Loucy (cell line): ENCODE measurements around the gene BTAF1.
"Not testable (repeated sequence)": the region's sequence is repeated elsewhere in the genome, so short reads cannot be mapped to it uniquely, and the experiment has no call there.

Experiments
- H2AFZ ChIP-seq: fragments of 200-600 bp; sonication (generic); 2 replicates; pipeline ENCODE4 v1.6.0; 2016; ENCODE audit warnings: antibody characterized with exemption, mild to moderate bottlenecking, low read length, moderate library complexity
- H3F3A ChIP-seq: fragments of 200-600 bp; 2 replicates; pipeline ENCODE4 v1.6.0; 2016; ENCODE audit warnings: antibody characterized with exemption, low read depth, mild to moderate bottlenecking
- H3K27me3 ChIP-seq: fragments of 200-600 bp; sonication (generic); 2 replicates; pipeline ENCODE4 v1.6.1; 2014; ENCODE audit warnings: low read length, mild to moderate bottlenecking; ENCODE audit not compliant: insufficient read depth, poor library complexity, severe bottlenecking
- H3K36me3 ChIP-seq: fragments of 200-600 bp; sonication (generic); 2 replicates; pipeline ENCODE4 v1.6.1; 2016; ENCODE audit warnings: low read length; ENCODE audit not compliant: insufficient read depth
- H3K4me1 ChIP-seq: fragments of 200-600 bp; sonication (generic); 2 replicates; pipeline ENCODE4 v1.5.1; 2014; ENCODE audit warnings: low read length, mild to moderate bottlenecking; ENCODE audit not compliant: insufficient read depth, poor library complexity, severe bottlenecking
- H3K4me2 ChIP-seq: fragments of 200-600 bp; sonication (generic); 2 replicates; pipeline ENCODE4 v1.6.0; 2014; ENCODE audit warnings: antibody characterized with exemption, low read length, low read depth, mild to moderate bottlenecking; ENCODE audit not compliant: poor library complexity, severe bottlenecking
- H3K4me3 ChIP-seq: fragments of 200-600 bp; sonication (generic); 2 replicates; pipeline ENCODE4 v1.5.1; 2014; ENCODE audit warnings: low read length, mild to moderate bottlenecking, mixed read lengths; ENCODE audit not compliant: poor library complexity, severe bottlenecking
- H3K79me2 ChIP-seq: fragments of 200-600 bp; sonication (generic); 2 replicates; pipeline ENCODE4 v1.6.1; 2014; ENCODE audit warnings: low read length; ENCODE audit not compliant: insufficient read depth
- H3K9ac ChIP-seq: fragments of 200-600 bp; sonication (generic); 2 replicates; pipeline ENCODE4 v1.6.0; 2014; ENCODE audit warnings: mild to moderate bottlenecking, low read depth, low read length, moderate library complexity; ENCODE audit not compliant: poor library complexity, severe bottlenecking
- H3K9me2 ChIP-seq: fragments of 200-600 bp; sonication (generic); replicated peaks from 2 replicates; pipeline ENCODE4 v1.6.1; 2016; ENCODE audit warnings: low read depth, low read length, mixed read lengths
- H3K9me3 ChIP-seq: fragments of 200-600 bp; sonication (generic); 2 replicates; pipeline ENCODE4 v1.6.1; 2014; ENCODE audit warnings: mild to moderate bottlenecking, antibody characterized with exemption, low read length, low read depth; ENCODE audit not compliant: insufficient read depth
- H4K20me1 ChIP-seq: fragments of 200-600 bp; sonication (generic); 2 replicates; pipeline ENCODE4 v1.6.0; 2014; ENCODE audit warnings: antibody characterized with exemption, low read length, mild to moderate bottlenecking; ENCODE audit not compliant: insufficient read depth, poor library complexity, severe bottlenecking
- CTCF ChIP-seq: fragments of 200-600 bp; sonication (generic); conservative IDR thresholded peaks from 2 replicates; pipeline ENCODE4 v1.5.1; 2014; ENCODE audit warnings: mild to moderate bottlenecking, antibody characterized with exemption, low read length
- EZH2phosphoT487 ChIP-seq: fragments of 200-600 bp; IDR thresholded peaks from 2 replicates; pipeline ENCODE4 v1.6.1; 2018; ENCODE audit warnings: antibody characterized with exemption, mild to moderate bottlenecking, moderate library complexity, borderline replicate concordance

The BTAF1 gene

GRCh38 chr10:91887272-91888076 lies 36.1 kb upstream of the BTAF1 start:
- H3K4me1 ChIP-seq, result peaks cover 4% of the 10 kb centered on the region
- H4K20me1 ChIP-seq, result no peaks in the 10 kb centered on the region
- H3K36me3 ChIP-seq, result no peaks in the 10 kb centered on the region
- peak overlapping the region; percentile 22 for H3K9ac ChIP-seq
- H3K27me3 ChIP-seq, result no peaks in the 10 kb centered on the region
- no peak for TF ChIP-seq CTCF
- no peak for TF ChIP-seq EZH2phosphoT487
- H3K9me3 ChIP-seq, result no peaks in the 10 kb centered on the region
- H3K4me3 ChIP-seq, result peak overlapping the region; percentile 66
- H3K4me2 ChIP-seq, result peak overlapping the region; percentile 65
- no peaks in the 10 kb centered on the region for H3K9me2 ChIP-seq
- no peaks in the 10 kb centered on the region for H3F3A ChIP-seq
- peak overlapping the region; percentile 52 for H2AFZ ChIP-seq
- H3K79me2 ChIP-seq, result no peaks in the 10 kb centered on the region

- Histone ChIP-seq H3K4me1 (peaks cover 4% of the 10 kb centered on the region), H4K20me1 (no peaks in the 10 kb centered on the region), H3K4me2 (no peak overlapping the region), H2AFZ (0 out of 2 replicates have a peak overlapping the region, but pooled peaks have one; percentile 46), H3K4me3 (no peak overlapping the region), H3K79me2 (no peaks in the 10 kb centered on the region), H3K9me2 (no peaks in the 10 kb centered on the region), H3K9me3 (no peaks in the 10 kb centered on the region), H3K27me3 (no peaks in the 10 kb centered on the region), H3K9ac (no peak overlapping the region), H3F3A (no peaks in the 10 kb centered on the region), H3K36me3 (no peaks in the 10 kb centered on the region)
- TF ChIP-seq CTCF (no peak), EZH2phosphoT487 (no peak)
These were observed 32.2 kb upstream of the BTAF1 start for GRCh38 chr10:91891125-91892001.

- Histone ChIP-seq H3K4me1 (no peaks in the 10 kb centered on the region), H2AFZ (no peak overlapping the region), H3K36me3 (no peaks in the 10 kb centered on the region), H3K27me3 (no peaks in the 10 kb centered on the region), H3K9me2 (no peaks in the 10 kb centered on the region), H3K9me3 (no peaks in the 10 kb centered on the region), H3F3A (no peaks in the 10 kb centered on the region), H3K4me3 (no peak overlapping the region), H3K79me2 (no peaks in the 10 kb centered on the region), H4K20me1 (no peaks in the 10 kb centered on the region), H3K4me2 (no peak overlapping the region), H3K9ac (no peak overlapping the region)
- TF ChIP-seq CTCF (no peak), EZH2phosphoT487 (no peak)
These were observed 30.5 kb upstream of the BTAF1 start for GRCh38 chr10:91893051-91893450.

- not testable (repeated sequence) for H3K9me2 ChIP-seq, H3K4me1 ChIP-seq, H3K9ac ChIP-seq, H3K9me3 ChIP-seq, H3K36me3 ChIP-seq, H3F3A ChIP-seq, H3K4me2 ChIP-seq, H3K27me3 ChIP-seq, H2AFZ ChIP-seq, H4K20me1 ChIP-seq, H3K79me2 ChIP-seq, H3K4me3 ChIP-seq
These were observed 29.3 kb upstream of the BTAF1 start for GRCh38 chr10:91894261-91894685.
